Measurements from ENCODE around the gene APLP2. TPM values are rescaled to one million over a fixed set of nuclear protein-coding genes. Genes with fewer than 3 reads are reported as not detected.

Gene APLP2
- total RNA-seq, 1 experiment from 2014 or later: 447 TPM

- H3K9me3 Mint-ChIP-seq (ENCODE audit: low read depth, unreplicated experiment): no peaks in the 10 kb centered on the region
- peak overlapping the region; percentile 60 for H3K4me3 Mint-ChIP-seq (ENCODE audit: low read depth, unreplicated experiment)
- H3K27me3 Mint-ChIP-seq (ENCODE audit: unreplicated experiment): no peaks in the 10 kb centered on the region
- H3K27ac Mint-ChIP-seq (ENCODE audit: unreplicated experiment): peak overlapping the region; percentile 98
- DNase-seq: no peak
- no peak for TF ChIP-seq CTCF (IDR thresholded peaks at IDR 0.05; ENCODE audit: unreplicated experiment)
- no TSS peak for BruUV-seq (replicated peaks)
- intact Hi-C loops (cut with micrococcal nuclease; ENCODE audit: unreplicated experiment): loop anchor here (2.0 to 5.0 kb wide), 2 partner anchors 34 to 224 kb away; no protein-coding TSS in a partner anchor
- CTCF ChIA-PET: interaction anchor here (0.6 to 2.7 kb wide), 16 partner anchors 10 to 1024 kb away, joined by 3 to 19 read pairs (median 4); partner anchors contain the start of genes PRDM10 and ST14
- peaks cover 30% of the 10 kb centered on the region for H3K36me3 Mint-ChIP-seq (ENCODE audit: insufficient read depth, unreplicated experiment)
- H3K4me1 Mint-ChIP-seq (ENCODE audit: low read depth, unreplicated experiment): peaks cover 25% of the 10 kb centered on the region
These were observed 77.1 kb downstream of the APLP2 start for GRCh38 chr11:130146796-130147195.

- no peaks in the 10 kb centered on the region for H3K27me3 Mint-ChIP-seq (ENCODE audit: unreplicated experiment)
- intact Hi-C loops (cut with micrococcal nuclease; ENCODE audit: unreplicated experiment): loop anchor here (5.0 kb wide), 1 partner anchor 227 kb away; no protein-coding TSS in a partner anchor
- peak overlapping the region; percentile 39 for H3K27ac Mint-ChIP-seq (ENCODE audit: unreplicated experiment)
- CTCF ChIA-PET: no interaction called here
- H3K9me3 Mint-ChIP-seq (ENCODE audit: low read depth, unreplicated experiment): no peaks in the 10 kb centered on the region
- no TSS peak for BruUV-seq (replicated peaks)
- no peak for TF ChIP-seq CTCF (IDR thresholded peaks at IDR 0.05; ENCODE audit: unreplicated experiment)
- H3K4me3 Mint-ChIP-seq (ENCODE audit: low read depth, unreplicated experiment): no peak overlapping the region
- peaks cover 25% of the 10 kb centered on the region for H3K36me3 Mint-ChIP-seq (ENCODE audit: insufficient read depth, unreplicated experiment)
- H3K4me1 Mint-ChIP-seq (ENCODE audit: low read depth, unreplicated experiment): peaks cover 25% of the 10 kb centered on the region
- DNase-seq: no peak
These were observed 79.2 kb downstream of the APLP2 start for GRCh38 chr11:130148796-130149326.

DNA sequence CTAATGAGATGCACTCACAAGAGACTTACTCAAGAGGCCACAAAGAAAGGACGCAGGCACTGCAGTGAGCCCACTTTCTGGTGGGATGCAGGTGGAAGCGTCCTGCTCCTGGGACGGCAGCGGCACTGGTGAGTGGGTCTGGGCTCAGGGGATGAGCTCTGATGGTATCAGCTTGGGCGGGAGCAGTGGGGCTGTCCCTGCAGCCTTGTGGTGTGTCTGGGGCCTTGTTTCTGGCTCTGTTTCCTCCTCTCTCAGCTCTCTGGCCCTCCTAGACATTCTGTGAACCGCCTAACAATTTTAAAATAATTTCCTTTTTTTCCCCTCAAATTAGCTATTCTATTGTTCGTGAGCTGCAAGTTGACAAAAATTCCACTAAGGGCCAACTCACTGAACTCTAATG, 81.1 kb downstream of the APLP2 start:
- Mint-ChIP-seq H3K27me3 (ENCODE audit: unreplicated experiment) (no peaks in the 10 kb centered on the region), H3K27ac (ENCODE audit: unreplicated experiment) (no peak overlapping the region), H3K4me3 (ENCODE audit: low read depth, unreplicated experiment) (no peak overlapping the region), H3K36me3 (ENCODE audit: insufficient read depth, unreplicated experiment) (peaks cover 16% of the 10 kb centered on the region), H3K4me1 (ENCODE audit: low read depth, unreplicated experiment) (peaks cover 9% of the 10 kb centered on the region), H3K9me3 (ENCODE audit: low read depth, unreplicated experiment) (no peaks in the 10 kb centered on the region)
- DNase-seq: no peak
- no peak for TF ChIP-seq CTCF (IDR thresholded peaks at IDR 0.05; ENCODE audit: unreplicated experiment)
- intact Hi-C loops (cut with micrococcal nuclease; ENCODE audit: unreplicated experiment): no loop called here
- no TSS peak for BruUV-seq (replicated peaks)
- CTCF ChIA-PET: interaction anchor here (0.7 to 0.9 kb wide), 2 partner anchors 9 to 18 kb away, joined by 3 to 4 read pairs; partner anchors contain the start of gene ST14

- TF ChIP-seq CTCF (IDR thresholded peaks at IDR 0.05; ENCODE audit: unreplicated experiment): no peak
- Mint-ChIP-seq H3K36me3 (ENCODE audit: insufficient read depth, unreplicated experiment) (peaks cover 16% of the 10 kb centered on the region), H3K27ac (ENCODE audit: unreplicated experiment) (no peak overlapping the region), H3K27me3 (ENCODE audit: unreplicated experiment) (no peaks in the 10 kb centered on the region), H3K4me3 (ENCODE audit: low read depth, unreplicated experiment) (no peak overlapping the region), H3K9me3 (ENCODE audit: low read depth, unreplicated experiment) (no peaks in the 10 kb centered on the region), H3K4me1 (ENCODE audit: low read depth, unreplicated experiment) (peaks cover 11% of the 10 kb centered on the region)
- BruUV-seq (replicated peaks): no TSS peak
- DNase-seq: no peak
- intact Hi-C loops (cut with micrococcal nuclease; ENCODE audit: unreplicated experiment): no loop called here
- CTCF ChIA-PET: interaction anchor here (0.6 to 0.7 kb wide), 2 partner anchors 13 to 19 kb away, joined by 4 read pairs; no protein-coding TSS in a partner anchor
These were observed 81.5 kb downstream of the APLP2 start for GRCh38 chr11:130151196-130151595.

Measured in Calu3 (cell line).